HG03520 (cell line): Measurements from ENCODE around the gene FAM117B.
"Not testable (repeated sequence)": the region's sequence is repeated elsewhere in the genome, so short reads cannot be mapped to it uniquely, and the experiment has no call there.

Experiments used
- ATAC-seq: cut with Tn5 transposase; IDR thresholded peaks from one replicate; pipeline ENCODE4 v1.9.1; 2021; ENCODE audit warnings: mild to moderate bottlenecking, moderate library complexity; ENCODE audit not compliant: unreplicated experiment

Gene FAM117B

DNA sequence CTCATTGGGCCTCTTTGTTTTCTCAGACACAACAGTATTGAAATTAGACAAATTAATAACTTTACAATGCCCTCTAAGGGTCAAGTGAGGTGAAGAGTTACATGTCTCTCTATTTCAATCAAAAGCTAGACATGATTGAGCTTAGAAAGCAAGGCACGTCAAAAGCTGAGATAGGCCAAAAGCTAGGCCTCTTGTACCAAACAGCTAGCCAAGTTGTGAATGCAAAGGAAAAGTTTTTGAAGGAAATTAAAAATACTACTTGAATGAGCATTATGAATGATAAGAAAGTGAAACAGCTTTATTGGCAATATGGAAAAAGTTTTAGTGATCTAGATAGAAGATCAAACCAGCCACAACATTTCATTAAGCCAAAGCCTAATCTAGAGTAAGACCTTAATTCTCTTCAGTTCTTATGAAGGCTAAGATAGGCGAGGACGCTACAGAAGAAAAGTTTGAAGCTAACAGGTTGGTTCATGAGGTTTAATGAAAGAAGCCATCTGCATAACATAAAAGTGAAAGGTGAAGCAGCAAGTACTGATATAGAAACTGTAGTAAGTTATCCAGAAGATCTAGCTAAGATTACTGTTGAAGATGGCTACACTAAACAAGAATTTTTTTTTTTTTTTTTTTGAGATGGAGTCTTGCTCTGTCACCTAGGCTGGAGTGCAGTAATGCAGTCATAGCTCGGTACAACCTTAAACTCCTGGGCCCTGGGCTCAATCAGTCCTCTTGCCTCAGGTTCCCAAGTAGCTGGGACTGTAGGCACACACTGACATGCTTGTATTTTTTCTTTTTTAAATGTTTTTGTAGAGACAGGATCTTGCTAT lies 65.5 kb downstream of the FAM117B start:
- no peak for ATAC-seq

- ATAC-seq = no peak
Observed at GRCh38 chr2:202703091-202703490, 68.3 kb downstream of the FAM117B start.

DNA sequence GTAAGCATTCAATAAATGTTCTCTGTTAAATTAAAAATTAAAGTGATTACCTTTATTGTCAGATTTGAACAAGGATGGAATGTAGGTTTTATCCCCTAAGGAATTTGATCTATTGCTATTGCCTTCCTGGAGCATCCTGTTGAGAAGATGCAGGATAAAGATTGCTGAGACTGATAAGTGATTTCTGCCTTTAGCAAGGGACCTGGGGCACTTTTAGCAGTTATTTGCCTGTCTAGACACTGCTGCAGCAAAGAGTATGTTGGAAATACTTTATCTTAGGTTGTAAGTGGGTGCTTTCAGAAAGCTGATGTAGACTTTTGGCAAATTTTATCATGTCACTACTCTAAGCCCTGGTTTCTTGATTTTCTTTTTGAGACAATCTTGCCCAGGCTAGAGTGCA lies 69.5 kb downstream of the FAM117B start:
- no peak for ATAC-seq

GRCh38 chr2:202705446-202706020 lies 70.8 kb downstream of the FAM117B start:
- no peak for ATAC-seq

GRCh38 chr2:202714971-202715935 lies 80.5 kb downstream of the FAM117B start:
- not testable (repeated sequence) for ATAC-seq

- no peak for ATAC-seq
Observed at GRCh38 chr2:202716114-202716718, 81.4 kb downstream of the FAM117B start.

- ATAC-seq = no peak
Observed at GRCh38 chr2:202716953-202717597, 82.3 kb downstream of the FAM117B start.

DNA sequence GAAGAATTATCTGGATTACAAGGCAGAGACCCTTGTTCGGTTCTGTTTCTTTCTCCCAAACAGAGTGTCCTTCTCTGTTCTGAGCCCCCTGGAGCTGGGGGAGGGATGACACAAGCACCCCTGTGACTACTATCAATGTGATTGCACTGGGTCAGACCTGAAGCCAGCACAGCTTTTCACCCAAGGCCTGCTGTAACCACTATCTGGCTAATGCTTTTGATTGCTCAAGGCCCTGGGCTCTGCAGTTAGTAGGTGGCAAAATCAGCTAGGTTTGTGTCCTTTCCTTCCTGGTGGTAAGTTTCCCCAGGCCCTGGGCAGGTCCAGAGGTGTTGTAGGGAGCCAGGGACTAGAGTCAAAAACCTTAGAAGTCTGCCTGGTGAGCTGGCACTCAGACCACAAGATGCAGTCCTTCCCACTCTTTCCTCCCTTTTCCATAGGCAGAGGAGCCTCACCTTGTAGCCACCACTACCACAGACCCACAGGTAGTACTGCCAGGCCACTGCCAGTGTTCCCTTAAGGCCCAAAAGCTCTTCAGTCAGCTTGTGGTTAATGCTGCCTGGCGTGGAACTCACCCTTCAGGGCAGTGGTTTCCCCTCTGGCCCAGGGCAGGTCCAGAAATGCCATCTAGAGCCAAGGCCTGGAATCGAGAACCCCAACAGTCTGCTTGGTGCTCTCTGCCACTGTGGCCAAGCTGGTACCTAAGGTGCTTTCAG lies 83.0 kb downstream of the FAM117B start:
- no peak for ATAC-seq

DNA sequence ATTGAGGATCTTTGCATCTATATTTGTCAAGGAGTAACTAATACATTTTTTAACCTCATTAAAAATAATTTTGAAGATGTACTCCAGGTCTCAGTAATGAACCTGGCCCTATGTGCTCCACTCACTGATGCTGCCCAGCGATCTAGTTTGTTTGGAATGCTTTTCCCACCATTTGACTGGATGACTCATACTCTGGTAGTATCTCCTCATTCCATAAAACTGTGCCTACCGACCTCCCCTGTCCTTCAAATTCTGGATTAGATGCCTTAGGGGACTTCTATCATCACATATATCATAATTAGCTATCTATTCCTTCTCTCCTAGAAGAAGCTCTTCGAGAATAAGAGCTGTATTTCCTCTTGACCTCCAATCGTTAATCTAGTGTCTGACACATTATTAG lies 83.8 kb downstream of the FAM117B start:
- ATAC-seq = no peak

DNA sequence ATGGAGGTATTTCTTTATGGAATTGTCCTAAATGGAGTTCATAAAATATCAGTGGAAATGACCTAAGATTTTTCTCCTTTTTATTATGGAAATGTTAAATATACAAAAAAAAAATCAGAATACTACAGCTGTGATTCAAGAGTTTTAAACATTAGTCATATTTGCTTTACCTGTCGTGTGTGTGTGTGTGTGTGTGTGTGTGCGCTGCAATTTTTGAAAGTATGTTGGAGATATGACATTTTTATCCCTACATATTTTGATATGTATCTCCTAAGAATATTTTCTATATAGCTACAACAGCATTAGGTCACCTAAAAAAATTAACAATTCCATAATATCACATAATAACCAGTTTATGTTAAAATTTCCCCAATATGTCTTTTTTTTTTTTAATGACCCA lies 85.5 kb downstream of the FAM117B start:
- ATAC-seq = no peak

GRCh38 chr2:202721621-202722020 lies 86.9 kb downstream of the FAM117B start:
- no peak for ATAC-seq

- no peak for ATAC-seq
Observed at GRCh38 chr2:202723746-202724145, 89.0 kb downstream of the FAM117B start.

DNA sequence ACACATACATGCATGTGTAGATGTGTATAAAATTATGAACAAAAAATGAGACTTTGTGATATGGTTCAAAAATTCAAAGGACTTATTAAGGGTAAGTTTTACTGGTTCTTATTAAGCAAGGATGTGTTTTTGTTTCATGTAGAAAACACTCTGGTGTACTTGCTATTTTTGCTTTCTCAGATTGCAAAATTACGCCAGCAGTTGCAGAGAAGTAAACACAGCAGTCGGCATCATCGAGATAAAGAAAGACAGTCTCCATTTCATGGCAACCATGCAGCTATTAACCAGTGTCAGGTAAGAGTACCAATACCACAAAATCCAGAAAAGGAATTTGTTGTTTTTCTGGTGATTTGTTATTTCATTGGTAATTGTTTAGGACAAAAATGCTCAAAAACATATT lies 91.3 kb downstream of the FAM117B start:
- no peak for ATAC-seq

DNA sequence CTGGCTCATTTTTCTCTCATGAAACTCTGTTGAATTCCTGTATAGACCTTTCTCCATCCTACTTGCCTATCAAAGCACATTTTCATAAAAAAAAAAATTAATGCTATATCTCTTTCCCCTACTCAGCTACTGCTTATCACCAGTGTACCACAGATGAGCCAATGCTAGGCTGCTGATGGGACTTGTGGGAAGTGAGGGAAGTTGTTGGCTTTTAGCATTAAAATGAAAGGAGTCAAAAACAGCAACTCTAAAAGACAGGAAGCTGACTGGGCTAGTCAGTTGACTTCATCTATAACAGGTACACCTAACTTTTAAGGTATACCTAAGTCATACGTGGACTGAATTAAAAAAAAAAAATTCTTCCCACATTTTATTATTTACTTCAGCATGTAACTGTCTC lies 102.1 kb downstream of the FAM117B start:
- ATAC-seq = no peak

GRCh38 chr2:202743613-202744012 lies 108.8 kb downstream of the FAM117B start:
- no peak for ATAC-seq

DNA sequence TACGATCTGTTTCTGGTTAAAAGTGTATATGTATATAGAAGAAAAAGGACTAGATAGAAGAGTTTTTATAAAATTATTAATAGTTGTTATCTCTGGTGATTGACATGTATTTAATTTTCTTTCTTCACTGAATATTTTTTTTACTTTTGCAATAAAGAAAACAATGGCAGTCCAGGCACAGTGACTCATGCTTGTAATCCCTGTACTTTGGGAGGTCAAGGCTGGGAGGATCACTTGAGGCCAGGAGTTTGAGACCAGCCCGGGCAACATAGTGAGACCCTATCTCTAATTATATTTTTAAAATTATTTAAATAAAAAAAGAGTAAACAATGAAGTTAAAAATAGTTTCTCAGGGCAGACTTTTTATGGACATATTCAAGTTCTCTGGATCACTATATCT lies 114.7 kb downstream of the FAM117B start:
- ATAC-seq = no peak

DNA sequence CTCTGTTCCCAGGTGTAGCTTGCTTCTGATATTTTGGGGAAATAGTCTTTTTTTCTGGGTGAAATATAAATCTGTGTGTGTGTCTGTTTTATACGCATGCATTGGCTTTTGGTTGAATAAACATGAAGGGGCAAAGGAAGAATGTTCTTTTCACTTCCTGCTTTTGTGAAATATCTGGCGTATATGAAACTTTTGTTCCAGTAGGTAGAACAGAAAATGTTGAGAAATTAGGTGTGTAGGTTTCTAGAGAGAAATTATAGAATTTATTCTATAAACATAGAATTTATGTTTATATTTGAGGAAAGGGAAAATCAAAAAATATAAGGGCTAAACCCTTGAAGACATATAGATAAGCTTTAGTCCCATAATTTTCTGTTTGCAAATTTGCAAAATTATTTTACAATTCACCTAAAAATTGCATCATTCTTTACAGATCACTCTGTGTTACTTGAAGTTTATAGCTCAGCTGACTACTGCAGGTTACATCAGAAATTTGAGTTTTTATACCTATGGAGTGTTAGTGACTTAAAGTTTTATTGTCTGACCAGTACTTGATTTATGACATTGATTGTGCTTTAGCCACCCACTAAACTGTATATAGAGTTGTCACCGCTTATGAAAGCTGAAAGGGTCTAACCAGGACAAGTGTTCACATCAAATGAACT lies 116.1 kb downstream of the FAM117B start:
- no peak for ATAC-seq

DNA sequence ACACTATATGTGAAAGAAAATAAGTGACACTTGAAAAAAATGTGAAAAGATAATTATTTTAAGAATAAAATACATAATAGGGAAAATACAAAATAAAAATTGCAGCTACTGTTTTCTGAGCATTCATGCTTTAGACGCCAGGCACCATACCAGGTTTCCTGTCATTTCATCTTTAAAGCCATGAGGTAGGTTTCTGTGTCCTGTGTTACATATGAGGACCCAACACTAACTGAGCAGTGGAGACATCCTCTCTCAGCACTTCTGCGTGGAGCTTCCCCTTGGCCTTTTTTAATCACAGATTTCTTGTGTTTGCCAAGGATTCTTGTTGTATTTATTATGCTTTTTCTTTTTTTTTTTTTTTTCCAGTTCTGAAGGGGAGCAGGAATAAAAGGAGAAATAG lies 117.3 kb downstream of the FAM117B start:
- no peak for ATAC-seq

GRCh38 chr2:202754936-202755335 lies 120.2 kb downstream of the FAM117B start:
- no peak for ATAC-seq
